OCI-LY1 (cell line): ENCODE measurements around the gene SLC23A2.

ENCODE experiments used
- EZH2 ChIP-seq: fragments of 200-600 bp; sonication (generic), shearing (Covaris generic); IDR thresholded peaks from 2 replicates; pipeline ENCODE4 v1.8.0; 2017; ENCODE audit warnings: borderline replicate concordance, mixed run types, mild to moderate bottlenecking, antibody characterized with exemption, low read length, moderate library complexity, mixed read lengths
- TF ChIP-seq, protein P1 (sequence below): fragments of 200-600 bp; sonication (generic), shearing (Covaris generic); IDR thresholded peaks from 2 replicates; pipeline ENCODE4 v1.5.1; 2017; ENCODE audit warnings: mild to moderate bottlenecking, antibody characterized with exemption, low read length, moderate library complexity, mixed read lengths

GRCh38 chr20:4814696-4815252, 186.5 kb downstream of the SLC23A2 start:
- TF ChIP-seq, protein P1, sequence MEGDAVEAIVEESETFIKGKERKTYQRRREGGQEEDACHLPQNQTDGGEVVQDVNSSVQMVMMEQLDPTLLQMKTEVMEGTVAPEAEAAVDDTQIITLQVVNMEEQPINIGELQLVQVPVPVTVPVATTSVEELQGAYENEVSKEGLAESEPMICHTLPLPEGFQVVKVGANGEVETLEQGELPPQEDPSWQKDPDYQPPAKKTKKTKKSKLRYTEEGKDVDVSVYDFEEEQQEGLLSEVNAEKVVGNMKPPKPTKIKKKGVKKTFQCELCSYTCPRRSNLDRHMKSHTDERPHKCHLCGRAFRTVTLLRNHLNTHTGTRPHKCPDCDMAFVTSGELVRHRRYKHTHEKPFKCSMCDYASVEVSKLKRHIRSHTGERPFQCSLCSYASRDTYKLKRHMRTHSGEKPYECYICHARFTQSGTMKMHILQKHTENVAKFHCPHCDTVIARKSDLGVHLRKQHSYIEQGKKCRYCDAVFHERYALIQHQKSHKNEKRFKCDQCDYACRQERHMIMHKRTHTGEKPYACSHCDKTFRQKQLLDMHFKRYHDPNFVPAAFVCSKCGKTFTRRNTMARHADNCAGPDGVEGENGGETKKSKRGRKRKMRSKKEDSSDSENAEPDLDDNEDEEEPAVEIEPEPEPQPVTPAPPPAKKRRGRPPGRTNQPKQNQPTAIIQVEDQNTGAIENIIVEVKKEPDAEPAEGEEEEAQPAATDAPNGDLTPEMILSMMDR: peak; percentile 17; the same call in 1 of the 2 replicates
- TF ChIP-seq EZH2: no peak
